BLaER1 (cell line): ENCODE results near the gene CASKIN1.
"Not testable (repeated sequence)": the region's sequence is repeated elsewhere in the genome, so short reads cannot be mapped to it uniquely, and the experiment has no call there.

Experiments
- H3K27ac ChIP-seq: shearing (Covaris generic); formaldehyde crosslinking; 2 replicates; pipeline ENCODE4 v1.8.1; 2022
- H3K27me3 ChIP-seq: shearing (Covaris generic); formaldehyde crosslinking; 2 replicates; pipeline ENCODE4 v1.8.1; 2022
- H3K36me3 ChIP-seq: shearing (Covaris generic); formaldehyde crosslinking; 2 replicates; pipeline ENCODE4 v1.8.1; 2022
- H3K4me1 ChIP-seq: shearing (Covaris generic); formaldehyde crosslinking; 2 replicates; pipeline ENCODE4 v1.8.1; 2022
- H3K4me2 ChIP-seq: shearing (Covaris generic); formaldehyde crosslinking; 2 replicates; pipeline ENCODE4 v1.8.1; 2022
- H3K4me3 ChIP-seq: shearing (Covaris generic); formaldehyde crosslinking; 2 replicates; pipeline ENCODE4 v1.8.1; 2022
- H3K9ac ChIP-seq: shearing (Covaris generic); formaldehyde crosslinking; 2 replicates; pipeline ENCODE4 v1.8.1; 2022
- H3K9me3 ChIP-seq: shearing (Covaris generic); formaldehyde crosslinking; 2 replicates; pipeline ENCODE4 v1.8.1; 2022
- H4K20me1 ChIP-seq: shearing (Covaris generic); formaldehyde crosslinking; 2 replicates; pipeline ENCODE4 v1.8.1; 2022
- Cebpa-rat ChIP-seq: shearing (Covaris generic); IDR thresholded peaks from 2 replicates; pipeline ENCODE4 v1.8.1; 2022

The CASKIN1 gene

GRCh38 chr16:2150418-2151187 lies 45.8 kb downstream of the CASKIN1 start:
- Histone ChIP-seq H3K27ac (peak overlapping the region; percentile 94), H3K4me3 (peak overlapping the region; percentile 90), H3K36me3 (peaks cover 34% of the 10 kb centered on the region), H3K9ac (peak overlapping the region; percentile 99), H3K27me3 (no peaks in the 10 kb centered on the region), H3K9me3 (no peaks in the 10 kb centered on the region), H4K20me1 (peaks cover 90% of the 10 kb centered on the region), H3K4me1 (peaks cover 67% of the 10 kb centered on the region), H3K4me2 (peak overlapping the region; percentile 100)
- no peak for TF ChIP-seq Cebpa-rat

GRCh38 chr16:2149630-2150417 lies 46.6 kb downstream of the CASKIN1 start:
- Histone ChIP-seq H3K9me3 (no peaks in the 10 kb centered on the region), H4K20me1 (peaks cover 87% of the 10 kb centered on the region), H3K4me2 (peak overlapping the region; percentile 100), H3K4me1 (peaks cover 67% of the 10 kb centered on the region), H3K27me3 (no peaks in the 10 kb centered on the region), H3K9ac (peak overlapping the region; percentile 99), H3K36me3 (peaks cover 34% of the 10 kb centered on the region), H3K4me3 (peak overlapping the region; percentile 90), H3K27ac (peak overlapping the region; percentile 94)
- TF ChIP-seq Cebpa-rat: no peak

DNA sequence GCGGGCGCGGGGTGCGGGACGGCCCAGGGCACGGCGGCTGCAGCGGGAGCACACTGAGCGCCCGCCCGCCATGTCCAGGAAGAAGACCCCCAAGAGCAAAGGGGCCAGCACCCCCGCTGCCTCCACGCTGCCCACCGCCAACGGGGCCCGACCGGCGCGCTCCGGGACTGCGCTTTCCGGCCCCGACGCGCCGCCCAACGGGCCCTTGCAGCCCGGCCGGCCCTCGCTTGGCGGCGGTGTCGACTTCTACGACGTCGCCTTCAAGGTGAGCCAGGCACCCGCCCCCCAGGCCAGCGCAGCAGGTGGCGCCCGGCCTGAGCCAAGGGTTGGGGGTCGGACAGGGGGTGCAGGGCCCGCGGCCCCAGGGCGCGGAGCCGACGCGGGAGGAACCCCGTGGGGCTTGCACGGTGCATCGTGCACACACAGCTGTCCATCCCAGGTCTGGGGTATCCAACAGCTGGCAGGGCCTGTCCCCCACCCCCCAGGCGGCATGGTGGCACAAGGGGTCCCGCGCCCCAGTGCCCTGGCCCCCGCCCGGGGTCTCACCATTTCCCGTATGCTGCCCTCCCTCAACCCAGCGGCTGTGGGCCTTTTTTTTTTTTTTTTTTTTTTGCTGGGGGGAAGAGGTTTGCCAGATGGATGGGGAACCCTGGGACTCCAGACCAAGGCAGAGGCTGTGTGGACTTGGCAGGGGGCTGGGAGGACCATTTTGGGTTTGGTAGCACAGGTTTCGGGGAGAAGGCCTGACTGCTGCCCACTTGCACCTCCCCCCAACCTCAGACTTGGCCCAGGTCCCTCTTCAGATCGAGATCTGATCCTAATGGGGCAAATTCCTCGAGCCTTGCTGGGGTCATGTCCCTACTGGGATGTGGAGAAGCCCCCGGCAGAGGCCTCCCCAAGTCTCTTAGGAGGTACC lies 47.4 kb downstream of the CASKIN1 start:
- Histone ChIP-seq H3K4me1 (peaks cover 73% of the 10 kb centered on the region), H3K36me3 (peaks cover 32% of the 10 kb centered on the region), H3K9ac (peak overlapping the region; percentile 99), H3K4me3 (peak overlapping the region; percentile 90), H3K27ac (peak overlapping the region; percentile 79), H3K27me3 (no peaks in the 10 kb centered on the region), H3K9me3 (no peaks in the 10 kb centered on the region), H3K4me2 (peak overlapping the region; percentile 100), H4K20me1 (peaks cover 78% of the 10 kb centered on the region)
- TF ChIP-seq Cebpa-rat: no peak

DNA sequence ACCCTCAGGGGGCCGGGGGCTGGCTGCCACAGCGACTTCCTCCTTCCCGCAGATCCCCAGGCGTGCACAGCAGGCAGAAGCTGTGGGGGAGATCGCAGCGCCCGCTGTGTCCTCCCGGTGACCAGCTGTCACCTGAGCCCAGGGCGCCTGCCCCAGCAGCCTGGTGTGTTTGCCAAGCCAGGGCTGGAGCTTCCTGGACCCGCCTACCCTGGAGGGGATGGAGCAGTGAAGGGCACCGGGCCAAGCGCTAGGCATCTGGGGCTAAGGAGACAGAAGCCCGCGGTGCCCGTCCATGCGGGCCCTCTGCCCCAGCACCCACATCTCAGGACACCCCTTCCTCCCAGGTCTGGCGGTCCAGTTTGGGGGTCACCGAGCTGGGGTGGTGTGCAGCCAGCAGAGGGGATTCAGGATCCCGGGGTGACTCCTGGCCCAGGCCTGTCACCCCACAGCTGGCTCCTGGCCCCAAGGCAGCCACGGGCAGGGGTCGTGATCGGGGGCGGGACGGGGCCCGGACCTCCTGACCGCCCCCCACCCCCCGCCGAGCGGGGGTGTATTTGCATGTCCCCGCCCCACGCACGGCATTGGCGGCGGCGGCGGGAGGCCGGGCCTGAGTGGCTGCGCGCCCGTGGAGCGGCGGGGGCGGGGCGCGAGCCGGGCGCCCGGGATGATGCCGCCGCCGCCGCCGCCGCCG lies 48.3 kb downstream of the CASKIN1 start, which contains the start of gene RAB26:
Gene RAB26 (plus strand): TSS at position 645 of the 691 bp plus-strand sequence. CDS start 159 bp downstream, outside the sequence.
- Histone ChIP-seq H4K20me1 (peaks cover 75% of the 10 kb centered on the region), H3K27me3 (no peaks in the 10 kb centered on the region), H3K4me2 (peak within 1 kb of the TSS; percentile 100), H3K9me3 (no peaks in the 10 kb centered on the region), H3K36me3 (peaks cover 23% of the 10 kb centered on the region), H3K4me1 (peaks cover 81% of the 10 kb centered on the region), H3K27ac (peak within 1 kb of the TSS; percentile 79), H3K9ac (peak within 1 kb of the TSS; percentile 99), H3K4me3 (peak within 1 kb of the TSS; percentile 90)
- TF ChIP-seq Cebpa-rat: no peak

- H3K27ac ChIP-seq: no peak overlapping the region
- TF ChIP-seq Cebpa-rat: no peak
- peaks cover 75% of the 10 kb centered on the region for H3K4me1 ChIP-seq
- no peak overlapping the region for H3K4me3 ChIP-seq
- H3K27me3 ChIP-seq: no peaks in the 10 kb centered on the region
- peak overlapping the region; percentile 100 for H3K4me2 ChIP-seq
- H3K9me3 ChIP-seq: no peaks in the 10 kb centered on the region
- H3K36me3 ChIP-seq: peaks cover 16% of the 10 kb centered on the region
- no peak overlapping the region for H3K9ac ChIP-seq
- H4K20me1 ChIP-seq: peaks cover 67% of the 10 kb centered on the region
Observed at GRCh38 chr16:2147378-2147777, 49.0 kb downstream of the CASKIN1 start.

DNA sequence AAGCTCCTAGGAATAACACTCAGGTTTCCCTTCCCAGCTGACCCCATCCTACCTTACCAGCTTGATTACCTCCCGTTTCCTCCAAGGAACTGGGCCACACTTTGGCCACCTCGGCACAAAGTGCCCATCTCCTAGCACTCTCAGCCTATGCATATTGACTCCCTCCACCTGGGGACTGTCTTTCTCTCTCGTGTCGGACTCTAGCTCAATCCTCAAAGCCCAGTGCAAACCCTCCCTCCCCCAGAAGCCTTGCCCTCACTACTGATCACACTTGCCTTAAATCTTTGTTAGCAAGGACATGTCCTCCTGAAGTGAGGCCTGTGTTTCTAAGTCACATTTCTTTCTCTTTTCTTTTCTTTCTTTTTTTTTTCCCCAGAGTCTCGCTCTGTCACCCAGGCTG lies 50.6 kb downstream of the CASKIN1 start:
- no peak for TF ChIP-seq Cebpa-rat
- no peak overlapping the region for H3K27ac ChIP-seq
- H3K36me3 ChIP-seq: peaks cover under 1% of the 10 kb centered on the region; the same call in 1 of the 2 replicates
- peaks cover 60% of the 10 kb centered on the region for H3K4me1 ChIP-seq
- H3K9me3 ChIP-seq: no peaks in the 10 kb centered on the region
- H3K27me3 ChIP-seq: no peaks in the 10 kb centered on the region
- H3K9ac ChIP-seq: no peak overlapping the region
- H4K20me1 ChIP-seq: peaks cover 52% of the 10 kb centered on the region
- H3K4me3 ChIP-seq: no peak overlapping the region
- no peak overlapping the region for H3K4me2 ChIP-seq

- Histone ChIP-seq H4K20me1 (peaks cover 33% of the 10 kb centered on the region), H3K4me3 (no peak overlapping the region), H3K27me3 (no peaks in the 10 kb centered on the region), H3K9me3 (no peaks in the 10 kb centered on the region), H3K36me3 (no peaks in the 10 kb centered on the region), H3K27ac (no peak overlapping the region), H3K9ac (no peak overlapping the region), H3K4me1 (peaks cover 49% of the 10 kb centered on the region), H3K4me2 (peak overlapping the region; percentile 24; the same call in 1 of the 2 replicates)
- no peak for TF ChIP-seq Cebpa-rat
Observed at GRCh38 chr16:2143878-2144485, 52.4 kb downstream of the CASKIN1 start.

DNA sequence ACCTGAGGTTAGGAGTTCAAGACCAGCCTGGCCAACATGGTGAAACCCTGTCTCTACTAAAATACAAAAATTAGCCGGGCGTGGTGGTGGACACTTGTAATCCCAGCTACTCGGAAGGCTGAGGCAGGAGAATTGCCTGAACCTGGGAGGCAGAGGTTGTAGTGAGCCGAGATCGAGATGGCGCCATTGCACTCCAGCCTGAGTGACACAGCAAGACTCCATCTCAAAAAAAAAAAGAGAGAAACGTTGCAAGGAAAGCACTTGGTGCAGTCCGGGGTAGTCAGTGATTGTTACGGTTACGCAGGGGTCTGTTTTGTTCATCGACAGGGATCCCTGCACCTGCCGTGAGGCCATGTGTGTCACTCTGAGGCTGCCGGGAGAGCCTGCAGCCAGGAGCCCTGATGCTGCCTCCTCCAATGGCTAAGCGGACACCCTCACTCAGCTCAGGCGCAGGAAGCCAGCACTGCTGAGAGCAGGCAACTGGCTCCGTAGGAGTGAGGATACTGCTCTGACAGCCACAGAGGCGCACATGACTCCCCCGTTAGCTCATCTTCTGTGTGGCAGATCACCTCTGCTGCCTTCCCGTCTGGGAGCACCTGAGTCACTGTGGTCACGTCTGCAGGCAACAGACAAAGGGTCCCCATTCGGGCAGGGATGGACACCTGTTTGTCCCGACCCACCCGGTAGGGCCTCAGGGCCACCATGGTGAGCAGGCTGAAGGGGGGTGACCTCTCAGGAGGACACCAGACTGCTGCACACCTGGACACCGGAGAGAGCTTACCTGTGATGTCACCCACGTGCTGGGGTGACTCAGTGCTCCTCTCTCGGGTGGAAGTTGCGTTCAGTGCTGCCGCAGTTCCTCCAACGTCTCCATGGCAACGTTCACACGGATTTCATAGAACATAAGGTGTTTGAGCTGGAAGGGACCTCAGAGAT lies 53.2 kb downstream of the CASKIN1 start:
- no peak for TF ChIP-seq Cebpa-rat
- no peak overlapping the region for H3K27ac ChIP-seq
- no peak overlapping the region for H3K9ac ChIP-seq
- H4K20me1 ChIP-seq: peaks cover 26% of the 10 kb centered on the region
- peaks cover 41% of the 10 kb centered on the region for H3K4me1 ChIP-seq
- no peaks in the 10 kb centered on the region for H3K36me3 ChIP-seq
- peak overlapping the region; percentile 24 for H3K4me2 ChIP-seq
- H3K4me3 ChIP-seq: no peak overlapping the region
- no peaks in the 10 kb centered on the region for H3K27me3 ChIP-seq
- H3K9me3 ChIP-seq: no peaks in the 10 kb centered on the region

DNA sequence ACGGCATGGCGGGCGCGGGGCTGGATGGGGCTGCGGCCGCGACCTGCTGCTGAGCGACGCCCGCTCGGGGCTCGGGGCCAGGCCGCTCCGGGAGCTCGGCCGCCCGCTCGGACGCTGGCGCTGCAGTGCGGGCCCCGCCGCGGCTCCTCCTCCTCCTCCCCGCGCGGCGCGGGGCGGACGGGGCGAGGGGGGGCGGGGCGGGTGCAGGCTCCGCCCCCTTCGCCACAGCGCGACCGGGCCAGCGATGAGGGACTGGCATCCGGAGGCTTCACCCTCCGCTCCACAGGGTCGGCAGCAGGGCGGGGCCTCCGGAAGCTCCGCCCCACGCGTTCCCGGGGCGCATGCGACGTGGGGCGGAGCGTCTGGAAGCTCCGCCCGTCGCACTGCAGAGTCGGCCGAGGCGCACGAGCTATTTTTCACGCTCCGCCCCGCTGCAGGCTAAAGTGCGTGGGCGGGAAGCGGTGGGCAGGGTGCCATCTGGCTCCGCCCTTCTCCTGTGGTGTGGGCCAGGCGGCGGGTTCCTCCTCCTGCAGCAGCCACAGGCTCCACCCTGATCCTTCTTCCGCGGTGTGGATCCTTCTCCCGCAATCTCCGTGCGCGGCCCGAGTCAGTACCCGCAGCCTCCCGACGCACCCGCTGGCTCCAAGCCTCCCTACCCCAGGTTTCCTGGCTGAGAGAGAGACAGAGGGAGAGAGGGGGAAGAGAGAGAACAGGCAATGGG lies 60.5 kb downstream of the CASKIN1 start, which contains the start of gene PKD1:
Gene PKD1 (minus strand): TSS at position 129 of the 721 bp plus-strand sequence. CDS start 209 bp downstream, outside the sequence.
- H4K20me1 ChIP-seq, H3K27me3 ChIP-seq, H3K9me3 ChIP-seq, H3K36me3 ChIP-seq: not testable (repeated sequence)
- peak within 1 kb of the TSS; percentile 70 for H3K4me3 ChIP-seq
- H3K9ac ChIP-seq: peak within 1 kb of the TSS; percentile 80
- peaks cover 20% of the 10 kb centered on the region for H3K4me1 ChIP-seq
- peak within 1 kb of the TSS; percentile 79 for H3K27ac ChIP-seq
- peak within 1 kb of the TSS; percentile 64 for H3K4me2 ChIP-seq

- H3K9ac ChIP-seq: peak overlapping the region; percentile 80
- not testable (repeated sequence) for H3K9me3 ChIP-seq, H3K27me3 ChIP-seq, H3K36me3 ChIP-seq
- H3K4me3 ChIP-seq: peak overlapping the region; percentile 70
- H4K20me1 ChIP-seq: peaks cover 14% of the 10 kb centered on the region; the same call in 1 of the 2 replicates
- peak overlapping the region; percentile 54 for H3K4me2 ChIP-seq
- H3K4me1 ChIP-seq: peaks cover 24% of the 10 kb centered on the region
- peak overlapping the region; percentile 79 for H3K27ac ChIP-seq
Observed at GRCh38 chr16:2135071-2135470, 61.3 kb downstream of the CASKIN1 start.

DNA sequence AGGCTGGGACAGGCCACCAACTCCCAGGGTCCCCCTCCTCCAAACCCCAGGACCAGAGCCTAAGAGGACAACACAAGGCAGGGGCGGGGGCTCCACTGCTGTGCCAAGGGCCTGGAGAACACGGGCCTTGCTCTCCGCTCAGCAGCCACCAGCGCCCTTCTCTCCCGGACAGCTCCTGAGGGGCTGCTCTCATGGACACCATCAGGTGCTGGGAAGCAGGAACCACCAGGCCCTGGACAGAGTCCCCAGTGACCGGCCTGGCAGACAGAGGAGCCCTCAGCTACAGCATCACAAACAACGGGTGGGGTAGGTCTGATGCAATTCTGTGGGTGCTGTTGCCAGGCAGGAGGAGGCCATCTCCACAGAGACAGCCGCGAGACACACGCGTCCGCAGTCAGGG lies 62.6 kb downstream of the CASKIN1 start:
- Histone ChIP-seq H4K20me1 (peaks cover 15% of the 10 kb centered on the region; the same call in 1 of the 2 replicates), H3K4me1 (peaks cover 33% of the 10 kb centered on the region)
- H3K27ac ChIP-seq, H3K36me3 ChIP-seq, H3K4me2 ChIP-seq, H3K27me3 ChIP-seq, H3K9me3 ChIP-seq, H3K4me3 ChIP-seq, H3K9ac ChIP-seq: not testable (repeated sequence)
